ENCODE results near the gene KAT14.
"Not testable (repeated sequence)": the region's sequence is repeated elsewhere in the genome, so short reads cannot be mapped to it uniquely, and the experiment has no call there.

KAT14 gene

DNA sequence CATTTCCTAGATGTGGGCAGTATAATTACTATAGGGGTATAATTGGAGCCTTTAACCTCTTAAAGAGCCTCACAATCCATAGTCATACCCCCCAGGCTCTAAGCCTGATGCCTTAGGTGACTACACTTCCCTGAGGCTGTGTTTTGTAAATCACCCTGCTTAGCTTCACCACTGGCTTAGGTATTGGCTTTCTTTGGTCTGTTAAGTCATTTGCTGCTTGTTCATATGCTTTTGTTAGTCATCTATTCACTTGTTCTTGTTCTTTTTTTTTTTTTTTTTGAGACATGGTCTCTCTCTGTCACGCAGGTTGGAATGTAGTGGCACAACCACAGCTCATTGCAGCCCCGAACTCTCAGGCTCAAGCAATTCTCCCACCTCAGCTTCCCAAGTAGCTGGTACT is 26.7 kb downstream of the KAT14 start:
- DNase-seq (ENCODE audit: low spot score) = no peak

DNA sequence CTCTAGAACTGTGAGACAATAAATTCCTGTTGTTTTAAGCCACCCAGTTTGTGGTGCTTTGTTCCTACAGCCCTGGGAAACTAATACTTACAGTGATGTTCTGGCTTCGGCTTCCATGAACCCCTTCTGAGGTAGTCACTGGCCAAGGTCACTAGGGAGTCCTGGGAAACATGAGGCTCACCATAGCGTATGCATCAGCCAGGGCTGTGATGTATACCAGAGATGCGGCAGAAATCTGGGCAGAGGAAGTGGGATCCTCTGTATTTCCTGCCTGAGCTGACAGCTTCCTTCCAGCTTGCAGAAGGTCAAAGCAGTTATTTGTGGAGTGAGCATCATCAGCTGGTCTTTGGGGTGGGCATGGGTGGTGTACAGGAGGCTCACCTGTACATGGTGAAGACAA is 27.9 kb downstream of the KAT14 start:
- DNase-seq (ENCODE audit: low spot score) = no peak

DNA sequence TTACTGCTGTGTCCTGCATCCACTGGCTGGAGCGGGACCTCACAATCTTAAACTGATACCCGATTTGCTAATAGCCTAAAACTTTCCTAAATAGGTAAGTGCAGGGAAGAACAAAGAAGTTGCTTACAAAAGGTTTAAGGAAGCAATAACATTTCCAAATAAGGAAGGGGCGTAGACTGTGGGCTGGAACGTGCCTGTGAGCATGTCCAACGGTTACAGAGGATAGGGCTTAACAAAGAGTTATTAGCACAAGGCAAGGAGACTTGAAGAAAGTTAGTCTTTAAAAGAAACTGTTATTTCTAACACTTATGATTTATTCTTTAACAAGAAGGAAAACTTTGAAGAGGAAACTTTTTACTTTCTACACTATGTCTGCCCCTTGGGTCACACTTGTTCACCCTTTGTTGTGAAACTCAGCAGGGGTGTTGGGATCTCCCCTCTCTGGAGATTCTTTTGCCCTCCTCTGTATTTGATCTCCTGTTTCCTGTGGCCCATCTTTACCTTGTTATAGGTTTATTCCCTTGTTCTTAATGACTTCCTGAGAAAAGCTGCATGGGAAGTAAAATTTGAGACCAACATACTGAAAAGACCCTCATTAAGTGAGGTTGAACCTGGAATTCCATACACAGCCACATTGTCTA is 28.7 kb downstream of the KAT14 start:
- DNase-seq (ENCODE audit: low spot score) = no peak

DNA sequence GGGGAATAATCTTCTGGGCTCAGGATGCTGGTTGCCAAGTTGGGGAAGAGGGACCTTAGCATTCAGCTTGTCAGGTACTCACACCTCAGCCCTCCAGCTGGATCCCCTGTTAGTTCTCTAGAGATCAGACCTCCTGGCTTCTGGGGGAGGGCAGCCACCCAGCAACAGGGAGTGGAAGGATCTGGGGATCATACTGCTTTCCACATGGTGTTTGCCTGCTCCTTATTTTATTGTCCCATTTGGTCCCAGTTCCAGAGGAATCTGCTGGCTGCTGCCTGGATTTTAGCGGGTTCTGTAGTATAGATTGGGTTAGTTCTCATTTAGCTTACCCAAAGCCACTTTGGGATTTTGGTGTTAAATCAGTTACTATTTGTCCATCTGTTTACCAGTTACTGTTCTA is 29.3 kb downstream of the KAT14 start:
- no peak for DNase-seq (ENCODE audit: low spot score)

DNA sequence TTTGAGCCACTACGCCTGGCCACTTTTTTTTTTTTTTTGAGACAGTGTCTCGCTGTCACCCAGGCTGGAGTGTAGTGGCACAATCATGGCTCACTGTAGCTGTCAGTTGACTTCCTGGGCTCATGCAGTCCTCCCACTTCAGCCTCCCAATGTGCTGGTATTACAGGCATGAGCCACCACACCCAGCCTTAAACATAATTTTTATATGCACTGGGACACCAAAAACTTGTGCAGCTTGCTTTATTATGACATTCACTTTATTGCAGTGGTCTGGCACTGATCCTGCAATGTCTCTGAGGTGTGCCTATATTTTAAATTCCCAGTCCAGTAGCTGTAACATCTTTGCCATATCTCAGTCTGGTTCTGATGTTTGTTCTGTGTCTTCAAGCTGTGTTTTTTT is 34.7 kb downstream of the KAT14 start:
- DNase-seq (ENCODE audit: low spot score) = no peak

DNA sequence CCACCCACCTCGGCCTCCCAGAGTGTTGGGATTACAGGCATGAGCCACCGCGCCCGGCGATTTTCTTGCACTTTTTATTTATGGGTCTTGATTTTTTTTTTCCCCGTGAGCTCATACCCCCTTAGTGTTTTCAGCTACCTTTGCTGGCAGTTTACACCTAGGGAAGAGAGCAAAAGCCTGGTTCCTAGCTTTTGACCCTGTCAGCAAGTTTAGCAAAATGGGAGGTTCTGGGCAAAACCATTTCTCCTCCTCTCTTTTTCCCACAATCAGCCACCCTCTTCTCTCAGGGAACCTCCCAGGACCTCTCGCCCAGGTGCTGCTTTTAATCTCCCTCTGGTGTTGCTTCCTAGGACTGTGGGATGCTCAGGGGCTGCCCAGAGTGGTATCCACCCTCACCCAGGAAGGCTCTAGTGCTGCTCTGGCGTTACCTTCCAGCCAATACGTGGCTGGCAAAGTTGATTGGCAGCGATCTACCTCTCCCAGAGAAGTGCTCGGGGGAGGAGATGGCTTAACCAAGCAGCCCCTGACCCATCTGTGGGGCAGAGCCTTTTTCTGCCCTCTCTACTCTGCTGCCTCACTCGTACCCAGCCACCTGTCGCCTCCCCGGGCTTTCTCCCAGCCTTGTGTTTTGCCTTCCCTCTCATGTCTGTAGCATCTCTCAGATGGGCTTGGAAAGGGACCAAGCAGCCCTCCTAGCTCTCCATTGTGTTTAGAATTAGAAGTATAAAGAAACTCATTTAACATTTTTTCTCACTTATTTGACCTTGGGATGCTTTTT is 37.4 kb downstream of the KAT14 start:
- DNase-seq (ENCODE audit: low spot score) = no peak

DNA sequence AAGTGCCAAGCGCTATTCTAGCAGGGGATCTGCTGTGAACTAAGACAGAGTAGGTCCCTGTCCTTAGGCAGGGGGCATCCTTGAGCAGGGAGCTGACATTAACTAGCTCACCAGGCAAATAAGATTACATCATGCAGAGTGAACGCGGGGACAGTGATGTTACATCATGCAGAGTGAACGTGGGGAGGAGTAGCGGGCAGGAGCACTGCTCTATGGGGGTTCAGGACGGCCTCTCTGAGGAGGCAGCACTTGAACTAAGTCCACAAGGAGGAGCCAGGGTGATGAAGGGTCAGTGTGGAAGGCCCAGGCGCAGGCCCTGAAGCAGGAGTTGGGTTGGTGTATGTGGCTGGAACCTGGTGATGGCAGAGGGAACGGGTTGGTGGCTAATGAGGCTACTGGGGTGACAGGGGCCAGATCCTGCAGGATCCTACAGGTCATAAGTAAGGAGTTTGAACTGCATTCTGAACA is 38.7 kb downstream of the KAT14 start:
- DNase-seq (ENCODE audit: low spot score) = no peak

DNA sequence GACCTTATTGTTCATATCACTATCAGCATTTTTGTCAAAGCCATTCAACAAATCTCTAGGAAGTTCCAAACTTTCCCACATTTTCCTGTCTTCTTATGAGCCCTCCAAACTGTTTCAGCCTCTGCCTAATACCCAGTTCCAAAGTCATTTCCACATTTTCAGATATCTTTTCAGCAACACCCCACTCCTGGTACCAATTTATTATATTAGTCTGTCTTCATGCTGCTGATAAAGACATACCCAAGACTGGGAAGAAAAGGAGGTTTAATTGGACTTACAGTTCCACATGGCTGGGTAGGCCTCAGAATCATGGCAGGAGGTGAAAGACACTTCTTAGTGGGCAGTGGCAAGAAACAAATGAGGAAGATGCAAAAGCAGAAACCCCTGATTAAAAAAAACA is 42.7 kb downstream of the KAT14 start:
- DNase-seq (ENCODE audit: low spot score) = not testable (repeated sequence)

DNA sequence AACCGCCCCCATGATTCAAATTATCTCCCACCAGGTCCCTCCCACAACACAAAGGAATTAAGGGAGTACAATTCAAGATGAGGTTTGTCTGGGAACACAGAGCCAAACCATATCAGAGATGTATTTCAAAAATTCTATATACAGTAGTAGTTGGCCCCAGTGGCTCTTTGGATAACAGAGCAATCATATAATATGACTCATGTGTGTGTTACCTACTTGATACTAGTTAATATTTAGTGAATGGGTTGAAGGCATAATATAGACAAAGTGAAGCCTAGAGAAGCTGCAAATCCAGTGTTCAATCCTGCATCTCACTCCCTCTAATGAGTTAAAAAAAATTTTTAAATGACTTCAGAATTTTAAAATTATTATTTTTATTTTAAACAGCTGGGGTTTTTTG is 43.2 kb downstream of the KAT14 start:
- DNase-seq (ENCODE audit: low spot score) = no peak

DNA sequence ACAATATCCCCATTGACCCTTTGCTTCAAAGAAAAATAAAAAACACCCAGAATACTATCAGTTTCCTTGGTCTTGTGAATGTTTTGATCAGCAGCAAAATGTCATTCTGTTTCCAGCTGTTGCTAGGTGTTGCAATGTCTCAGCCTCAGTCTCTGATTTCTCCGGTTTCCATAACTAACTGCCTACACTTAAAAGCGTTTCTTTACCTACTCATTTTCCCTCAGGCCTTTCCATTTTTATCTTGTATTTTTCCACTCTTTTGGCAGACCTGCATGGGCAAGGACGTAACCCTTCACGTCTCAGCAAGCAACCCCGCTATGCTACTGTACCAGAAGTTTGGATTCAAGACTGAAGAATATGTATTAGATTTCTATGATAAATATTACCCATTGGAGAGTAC is 49.4 kb downstream of the KAT14 start:
- no peak for DNase-seq (ENCODE audit: low spot score)

DNA sequence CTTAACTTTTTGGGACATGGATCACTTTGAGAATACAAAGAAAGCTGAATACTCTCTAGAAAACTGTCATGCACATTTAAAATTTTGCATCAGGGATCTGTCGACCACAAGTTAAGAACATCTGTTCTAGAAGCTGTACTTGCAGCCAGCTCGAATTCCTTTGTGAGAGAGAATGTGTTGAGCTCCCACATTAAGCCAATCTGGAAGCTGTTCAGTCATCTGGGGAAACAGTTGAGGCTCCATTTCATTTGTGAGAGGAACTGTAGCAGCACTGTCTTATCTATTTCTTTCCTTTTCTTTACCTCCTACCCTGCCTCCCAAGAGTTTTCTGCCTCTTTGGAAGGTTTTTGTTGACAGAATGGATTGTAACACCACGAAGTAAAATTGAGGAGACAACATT is 50.8 kb downstream of the KAT14 start:
- DNase-seq (ENCODE audit: low spot score) = no peak

DNA sequence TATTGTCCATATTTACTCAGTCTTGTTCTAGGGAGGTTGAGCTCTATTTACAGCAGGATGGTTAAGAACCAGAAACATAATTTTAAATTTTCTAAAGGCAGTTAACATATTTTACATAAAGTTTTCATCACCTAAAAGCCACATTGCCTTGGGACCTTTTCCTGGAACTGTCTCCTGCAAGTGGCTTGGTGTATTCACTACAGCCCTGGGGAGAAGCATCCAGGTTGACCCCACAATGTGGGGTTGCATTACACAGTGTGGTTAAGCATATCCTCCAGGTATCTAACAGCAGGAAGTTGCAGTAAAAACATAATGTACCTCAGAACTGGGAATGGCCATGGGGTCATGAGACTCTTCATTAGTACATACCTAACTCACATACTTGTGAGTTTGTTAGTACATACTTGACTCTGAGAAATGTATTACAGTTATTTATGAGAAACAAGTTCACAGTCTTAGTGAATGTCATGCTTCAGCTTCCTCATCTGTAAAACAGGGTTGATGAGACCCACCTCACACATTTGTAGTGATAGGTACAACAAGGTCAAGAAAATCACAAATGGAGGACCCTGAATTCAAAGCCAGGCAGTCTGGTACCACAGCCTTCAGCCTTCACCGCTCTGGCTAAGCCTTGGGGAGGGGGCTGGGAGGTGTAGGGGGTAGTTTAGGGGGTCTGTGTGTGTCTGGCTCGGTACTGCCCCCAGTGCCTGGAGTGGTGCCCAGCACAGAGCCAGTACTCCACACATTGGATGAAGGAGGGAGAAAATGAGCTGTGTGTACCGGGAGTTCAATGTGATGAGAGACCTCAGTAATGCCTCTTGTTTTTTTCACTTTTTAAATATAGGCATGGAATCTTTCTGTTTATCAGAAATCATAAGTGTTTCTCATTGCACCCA is 52.9 kb downstream of the KAT14 start:
- no peak for DNase-seq (ENCODE audit: low spot score)

DNA sequence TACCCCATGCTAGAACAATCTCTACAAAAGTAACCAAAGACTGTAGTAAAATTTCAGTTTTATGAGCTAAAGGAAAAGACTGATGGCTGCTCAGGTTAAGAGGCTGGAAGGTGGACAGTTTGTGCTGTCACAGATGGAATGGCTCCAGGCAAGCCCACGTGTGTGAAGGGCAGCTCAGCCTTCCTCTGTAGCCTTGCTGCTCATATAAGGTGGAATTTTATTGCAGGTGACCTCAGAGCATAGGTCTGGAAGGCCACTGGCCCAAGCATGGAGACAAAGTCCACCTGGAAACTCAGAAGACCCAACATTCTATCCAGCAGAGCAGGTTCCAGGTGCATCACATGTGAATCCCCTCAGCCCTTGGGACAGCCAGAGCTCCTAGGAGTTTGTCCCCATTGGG is 53.6 kb downstream of the KAT14 start:
- no peak for DNase-seq (ENCODE audit: low spot score)

DNA sequence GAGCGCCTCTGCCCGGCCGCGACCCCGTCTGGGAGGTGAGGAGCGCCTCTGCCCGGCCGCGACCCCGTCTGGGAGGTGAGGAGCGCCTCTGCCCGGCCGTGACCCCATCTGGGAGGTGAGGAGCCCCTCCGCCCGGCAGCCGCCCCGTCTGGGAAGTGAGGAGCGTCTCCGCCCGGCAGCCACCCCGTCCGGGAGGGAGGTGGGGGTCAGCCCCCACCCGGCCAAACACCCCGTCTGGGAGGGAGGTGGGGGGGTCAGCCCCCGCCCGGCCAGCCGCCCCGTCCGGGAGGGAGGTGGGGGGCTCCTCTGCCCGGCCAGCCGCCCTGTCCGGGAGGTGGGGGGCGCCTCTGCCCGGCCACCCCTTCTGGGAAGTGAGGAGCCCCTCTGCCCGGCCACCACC is 56.8 kb downstream of the KAT14 start:
- DNase-seq (ENCODE audit: low spot score) = not testable (repeated sequence)

DNA sequence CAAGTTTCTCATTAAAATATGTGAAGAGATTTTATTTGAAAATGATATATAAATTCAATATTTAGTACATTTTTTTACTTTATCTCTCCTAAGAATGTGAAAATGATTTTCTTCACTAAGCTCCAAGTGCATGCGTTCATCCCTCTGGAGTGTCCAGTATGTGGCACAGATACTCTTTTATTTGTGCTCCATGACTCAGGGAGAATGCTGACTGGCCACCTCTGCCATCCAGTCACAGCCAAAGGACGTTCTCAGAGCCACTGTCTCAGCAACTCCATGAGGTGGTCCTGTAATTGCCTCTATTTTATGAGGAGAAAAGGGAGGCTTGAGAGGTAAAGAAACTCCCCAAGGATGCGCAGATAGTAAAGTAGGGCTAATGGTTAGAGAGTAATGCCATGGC is 58.3 kb downstream of the KAT14 start:
- DNase-seq (ENCODE audit: low spot score) = no peak

DNA sequence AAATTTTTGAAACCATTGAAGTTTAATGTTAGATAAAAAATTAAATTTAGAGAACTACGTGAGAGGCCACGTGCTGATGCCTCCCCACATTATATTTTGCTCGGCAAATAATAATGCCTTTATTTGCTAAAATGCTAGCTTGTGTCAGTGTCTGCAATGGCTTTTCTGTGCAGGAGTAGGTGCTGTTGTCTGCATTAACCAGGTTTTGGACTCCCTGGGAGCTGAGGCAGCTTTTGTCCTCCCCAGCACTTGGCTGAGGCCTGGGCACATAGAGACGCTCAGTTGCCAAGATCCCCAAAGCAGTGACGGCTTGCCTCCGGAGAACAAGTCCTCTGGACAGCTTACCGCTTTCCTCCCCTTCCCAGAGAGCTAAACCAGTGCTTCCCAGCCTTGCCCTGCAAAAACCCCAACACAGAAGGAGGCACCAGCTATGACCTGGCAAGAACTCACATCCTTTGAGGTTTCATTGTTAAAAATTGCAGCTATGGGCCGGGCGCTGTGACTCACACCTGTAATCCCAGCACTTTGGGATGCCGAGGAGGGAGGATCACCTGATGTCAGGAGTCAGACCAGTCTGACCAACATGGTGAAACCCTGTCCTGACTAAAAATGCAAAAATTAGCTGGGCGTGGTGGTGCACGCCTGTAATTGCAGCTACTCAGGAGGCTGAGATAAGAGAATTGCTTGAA is 59.9 kb downstream of the KAT14 start:
- no peak for DNase-seq (ENCODE audit: low spot score)

DNA sequence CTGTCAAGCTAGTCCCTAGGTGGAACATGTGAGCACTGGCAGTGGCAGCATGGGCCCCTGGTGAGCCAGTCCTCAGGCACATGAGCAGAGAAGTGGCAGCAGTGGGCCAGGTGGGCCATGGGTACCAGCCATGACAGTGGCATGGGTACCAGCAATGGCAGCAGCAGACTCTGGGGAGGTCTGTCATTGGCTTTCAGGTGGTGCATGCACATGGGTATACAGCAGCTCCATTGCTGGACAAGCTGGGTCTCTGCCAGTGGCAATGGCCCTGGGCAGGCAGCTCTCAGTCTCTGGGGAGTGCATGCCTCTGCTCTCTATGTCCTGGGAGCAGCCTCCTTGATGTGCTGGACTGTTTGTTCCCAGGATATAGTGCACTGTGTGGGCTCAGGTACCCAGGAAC is 65.3 kb downstream of the KAT14 start:
- no peak for DNase-seq (ENCODE audit: low spot score)

DNA sequence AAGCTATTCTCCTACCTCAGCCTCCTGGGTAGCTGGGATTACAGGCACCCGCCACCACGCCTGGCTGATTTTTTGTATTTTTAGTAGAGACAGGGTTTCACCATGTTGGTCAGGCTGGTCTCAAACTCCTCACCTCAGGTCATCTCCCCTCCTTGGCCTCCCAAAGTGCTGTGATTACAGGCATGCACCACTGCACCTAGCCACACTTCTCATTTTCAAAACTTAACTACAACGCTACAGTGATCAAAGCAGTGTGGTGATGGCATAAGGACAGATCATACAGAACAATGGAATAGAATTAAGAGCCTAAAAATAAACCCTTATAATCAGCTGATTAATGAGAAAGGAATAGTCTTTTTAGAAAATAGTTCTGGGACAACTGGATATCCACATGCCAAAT is 66.0 kb downstream of the KAT14 start:
- not testable (repeated sequence) for DNase-seq (ENCODE audit: low spot score)

DNA sequence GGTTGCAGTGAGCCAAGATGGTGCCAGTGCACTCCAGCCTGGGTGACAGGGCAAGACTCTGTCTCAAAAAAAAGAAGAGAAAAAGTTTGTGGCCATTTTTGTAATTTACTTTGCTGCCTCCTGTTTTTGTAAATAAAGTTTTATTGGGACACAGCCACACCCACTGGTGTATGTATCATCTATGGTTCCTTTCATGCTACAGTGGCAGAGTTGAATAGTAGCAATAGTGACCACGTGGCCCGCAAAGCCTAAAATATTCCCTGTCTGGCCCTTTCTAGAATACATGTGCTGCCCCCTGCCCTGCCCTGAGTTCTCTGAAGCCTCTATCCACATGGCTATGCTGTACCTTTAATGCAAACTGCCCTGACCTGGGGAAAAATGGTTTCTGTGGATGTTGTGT is 75.3 kb downstream of the KAT14 start:
- no peak for DNase-seq (ENCODE audit: low spot score)

DNA sequence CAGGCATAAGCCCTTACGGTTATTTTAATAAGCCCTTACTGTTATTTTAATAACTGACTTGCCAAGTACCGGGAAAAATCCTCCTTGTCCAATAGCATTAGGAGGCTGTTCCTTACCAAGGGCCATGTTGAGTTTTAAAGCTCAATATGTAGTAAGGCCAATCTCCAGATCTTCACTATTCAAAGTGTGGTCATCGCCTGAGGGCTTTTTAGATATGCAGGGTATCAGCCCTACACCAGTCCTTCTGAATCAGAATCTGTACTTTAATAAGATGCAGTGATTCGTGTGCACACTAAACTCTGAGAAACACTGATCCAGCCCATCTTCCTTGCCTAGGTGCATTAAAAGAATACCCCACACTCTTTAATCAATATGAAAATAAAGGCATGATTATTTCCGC is 77.9 kb downstream of the KAT14 start:
- DNase-seq (ENCODE audit: low spot score) = no peak

DNA sequence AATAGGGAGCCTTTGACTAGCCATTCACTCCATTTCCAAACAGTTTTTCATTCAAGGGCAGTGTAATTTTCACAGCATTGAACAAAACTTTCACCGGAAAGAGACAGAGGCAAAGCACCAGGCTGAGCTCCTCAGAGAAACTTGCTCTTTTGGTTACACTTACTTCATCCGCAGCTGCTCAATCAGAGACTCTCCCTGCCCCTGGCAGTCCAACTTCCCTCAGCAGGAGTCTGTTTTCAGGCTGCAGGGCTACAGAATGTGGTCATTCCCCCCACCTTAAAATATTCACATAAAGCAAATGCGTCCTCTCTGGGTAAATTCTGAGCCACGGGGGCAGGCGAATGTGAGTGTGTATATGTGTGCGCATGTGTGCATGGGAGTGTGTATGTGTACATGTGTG is 80.6 kb downstream of the KAT14 start:
- DNase-seq (ENCODE audit: low spot score) = no peak

DNA sequence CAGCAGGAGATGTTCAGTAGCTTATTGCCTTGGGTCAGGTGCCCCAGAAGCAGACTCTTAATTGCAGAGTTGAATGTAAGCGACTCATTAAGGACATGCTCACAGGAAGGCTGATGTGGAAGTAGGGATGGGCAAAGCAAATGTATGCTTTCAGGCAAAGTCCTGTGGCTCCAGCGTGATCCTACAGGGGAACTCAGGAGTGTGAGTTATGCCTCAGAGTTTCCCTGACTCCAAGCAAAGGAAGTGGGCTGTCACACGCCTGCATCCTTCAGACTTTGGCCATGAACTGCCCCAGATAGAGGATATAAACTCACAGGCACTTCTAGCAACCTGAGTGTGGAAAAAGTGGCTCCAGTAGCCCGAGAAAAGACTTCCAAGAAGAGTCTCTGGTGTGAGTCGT is 85.7 kb downstream of the KAT14 start:
- DNase-seq (ENCODE audit: low spot score) = no peak

Data from COLO829 (cell line).